Stimulated activated CD4-positive, alpha-beta T cell treated with anti-CD3 and anti-CD28 coated beads, TNF-alpha, amount 100 ng/mL, for 1 hour (primary cell): Measurements from ENCODE around the gene GALR3.
"Not testable (repeated sequence)": the region's sequence is repeated elsewhere in the genome, so short reads cannot be mapped to it uniquely, and the experiment has no call there.

Experiments used
- DNase-seq, 3 donors: peaks; one replicate each; pipeline ENCODE4 v3.0.0-alpha.2; 2020; ENCODE audit warnings: low read depth in 3 of 3, low spot score in 1 of 3

Gene GALR3

GRCh38 chr22:37823134-37823985 is at the start of gene GALR3:
Gene GALR3 (plus strand): TSS chr22:37823382. CDS start chr22:37823407, 25 bp downstream.
- no peak for DNase-seq

- DNase-seq, result no peak
Observed at GRCh38 chr22:37774728-37775127, 48.5 kb upstream of the GALR3 start.

GRCh38 chr22:37775785-37776638 is 47.2 kb upstream of the GALR3 start:
- no peak for DNase-seq

- DNase-seq, result no peak
Observed at GRCh38 chr22:37776639-37777005, 46.6 kb upstream of the GALR3 start.

- DNase-seq, result no peak
Observed at GRCh38 chr22:37777122-37777687, 46.0 kb upstream of the GALR3 start.

- DNase-seq, result no peak
Observed at GRCh38 chr22:37778370-37779009, 44.7 kb upstream of the GALR3 start.

GRCh38 chr22:37781434-37782059 is 41.6 kb upstream of the GALR3 start:
- DNase-seq, result no peak

- DNase-seq, result no peak
Observed at GRCh38 chr22:37782340-37783168, 40.6 kb upstream of the GALR3 start.

GRCh38 chr22:37784829-37785495 is 38.2 kb upstream of the GALR3 start:
- no peak for DNase-seq

GRCh38 chr22:37790234-37790633 is 32.9 kb upstream of the GALR3 start:
- no peak for DNase-seq

GRCh38 chr22:37792494-37792893 is 30.7 kb upstream of the GALR3 start:
- no peak for DNase-seq

GRCh38 chr22:37794376-37794775 is 28.8 kb upstream of the GALR3 start:
- no peak for DNase-seq

GRCh38 chr22:37796079-37796478 is 27.1 kb upstream of the GALR3 start:
- DNase-seq, result no peak

GRCh38 chr22:37797259-37797658 is 25.9 kb upstream of the GALR3 start:
- DNase-seq, result not testable (repeated sequence)

GRCh38 chr22:37797874-37798500 is 25.2 kb upstream of the GALR3 start:
- no peak for DNase-seq

- not testable (repeated sequence) for DNase-seq
Observed at GRCh38 chr22:37799979-37800378, 23.2 kb upstream of the GALR3 start.

GRCh38 chr22:37801946-37802309 is 21.3 kb upstream of the GALR3 start:
- no peak for DNase-seq

- no peak for DNase-seq
Observed at GRCh38 chr22:37802310-37803194, 20.6 kb upstream of the GALR3 start.
